Mononuclear cell (primary cell): Measurements from ENCODE around the gene LRRFIP1. TPM values are rescaled to one million over a fixed set of nuclear protein-coding genes. Genes with fewer than 3 reads are reported as not detected.

Experiments used
- H3K27me3 ChIP-seq: 2 replicates; pipeline ENCODE4 v1.6.0; 2011; ENCODE audit warnings: low read length, control low read depth; ENCODE audit not compliant: insufficient read depth
- H3K4me1 ChIP-seq: 2 replicates; pipeline ENCODE4 v1.5.1; 2011; ENCODE audit warnings: mild to moderate bottlenecking, low read length, control low read depth; ENCODE audit not compliant: insufficient read depth
- H3K4me3 ChIP-seq: 2 replicates; pipeline ENCODE4 v1.5.1; 2011; ENCODE audit warnings: mild to moderate bottlenecking, low read length, moderate library complexity
- H3K9me3 ChIP-seq: 2 replicates; pipeline ENCODE4 v1.5.1; 2011; ENCODE audit warnings: low read depth, mild to moderate bottlenecking, control low read depth, low read length
- total RNA-seq: library from RNA; depleted of rRNA; stranded (reverse); fragments of >200 nt; gene quantifications from one replicate; pipeline ENCODE4 v1.2.3, GENCODE V29; 2012

The LRRFIP1 gene
- total RNA-seq, 1 donor, result 128 TPM

DNA sequence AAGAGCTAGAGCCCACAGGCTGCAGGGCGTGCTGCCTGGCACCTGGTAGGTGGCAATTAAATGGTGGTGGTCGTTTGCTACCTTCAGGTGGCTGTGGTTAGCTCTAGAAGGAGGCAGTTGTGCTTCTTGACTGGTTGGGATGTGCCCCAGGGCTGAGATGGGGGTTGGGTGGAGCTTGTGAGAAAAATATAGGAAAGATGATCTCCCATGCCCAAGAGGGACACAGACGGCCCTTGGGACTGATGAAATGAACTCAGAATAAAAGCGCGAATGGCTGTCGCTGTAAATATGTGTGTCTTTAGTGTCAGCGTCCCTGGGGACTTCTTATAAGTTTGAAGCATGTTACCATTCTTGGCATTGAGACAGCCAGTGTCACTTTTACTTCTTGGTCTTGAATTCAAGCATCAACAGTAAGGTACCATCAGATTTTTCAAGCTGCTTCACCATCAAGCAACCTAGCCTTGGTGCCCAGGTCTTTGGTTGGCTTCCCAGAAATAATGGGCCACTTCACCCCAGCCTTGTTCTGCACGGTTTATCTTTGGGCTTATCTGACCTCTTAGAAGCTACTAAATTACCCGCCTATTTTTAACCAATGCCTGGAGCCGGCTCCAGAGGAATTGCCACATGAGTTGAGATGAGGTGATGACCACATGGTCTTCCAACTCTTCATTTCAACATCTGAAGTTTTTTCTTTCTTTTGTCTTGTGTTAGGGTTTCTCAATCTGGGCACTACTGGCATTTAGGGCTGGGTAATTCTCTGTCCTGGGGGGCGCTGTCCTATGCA, 11.9 kb downstream of the LRRFIP1 start:
- Histone ChIP-seq H3K4me3 (no peak overlapping the region), H3K27me3 (peaks cover 1% of the 10 kb centered on the region), H3K9me3 (no peaks in the 10 kb centered on the region), H3K4me1 (peaks cover 5% of the 10 kb centered on the region)

DNA sequence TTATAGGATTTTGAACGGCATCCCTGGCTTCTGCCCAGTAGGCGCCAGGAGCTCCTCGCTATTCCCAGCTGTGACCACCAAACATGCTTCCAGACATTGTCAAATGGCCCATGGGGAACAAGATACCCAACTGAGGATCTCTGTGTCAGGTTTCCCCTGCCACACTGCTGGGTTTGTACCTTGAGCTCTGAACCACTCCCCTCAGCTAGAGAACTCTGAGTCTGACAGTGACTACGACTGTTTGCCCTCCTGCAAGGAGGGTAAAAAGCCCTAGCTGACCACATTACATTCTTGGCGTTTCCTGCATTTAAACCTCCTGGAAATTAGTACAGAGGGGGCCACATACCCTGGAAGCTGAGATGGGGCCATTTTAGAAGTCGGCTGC, 12.4 kb downstream of the LRRFIP1 start:
- Histone ChIP-seq H3K4me3 (no peak overlapping the region), H3K27me3 (no peaks in the 10 kb centered on the region), H3K4me1 (peaks cover 5% of the 10 kb centered on the region), H3K9me3 (no peaks in the 10 kb centered on the region)

DNA sequence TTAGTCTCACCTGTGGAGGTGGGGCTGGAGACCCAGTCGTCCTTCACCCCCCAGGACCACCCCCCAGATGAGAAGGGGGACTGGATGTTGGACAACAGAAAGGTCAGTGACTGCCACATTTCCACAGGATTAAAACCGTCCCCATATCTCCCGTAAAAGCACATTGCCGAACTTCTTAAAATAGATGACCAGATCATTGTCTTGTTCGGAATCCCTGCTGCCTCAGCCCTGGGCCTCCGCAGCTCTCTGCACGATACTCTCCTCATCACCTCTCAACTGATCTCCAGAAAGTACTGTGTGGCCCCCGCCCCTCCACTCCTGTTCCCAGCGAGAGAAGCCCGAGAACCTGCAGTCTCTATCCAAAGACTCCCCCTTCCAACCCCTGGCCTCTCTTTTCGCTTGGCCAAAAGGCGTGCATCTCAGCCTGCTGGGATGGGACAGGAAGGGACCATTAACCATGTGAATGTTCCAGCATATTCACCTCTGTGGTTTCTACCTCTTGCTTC, 13.2 kb downstream of the LRRFIP1 start:
- Histone ChIP-seq H3K27me3 (no peaks in the 10 kb centered on the region), H3K4me3 (no peak overlapping the region), H3K4me1 (peaks cover 5% of the 10 kb centered on the region), H3K9me3 (no peaks in the 10 kb centered on the region)

DNA sequence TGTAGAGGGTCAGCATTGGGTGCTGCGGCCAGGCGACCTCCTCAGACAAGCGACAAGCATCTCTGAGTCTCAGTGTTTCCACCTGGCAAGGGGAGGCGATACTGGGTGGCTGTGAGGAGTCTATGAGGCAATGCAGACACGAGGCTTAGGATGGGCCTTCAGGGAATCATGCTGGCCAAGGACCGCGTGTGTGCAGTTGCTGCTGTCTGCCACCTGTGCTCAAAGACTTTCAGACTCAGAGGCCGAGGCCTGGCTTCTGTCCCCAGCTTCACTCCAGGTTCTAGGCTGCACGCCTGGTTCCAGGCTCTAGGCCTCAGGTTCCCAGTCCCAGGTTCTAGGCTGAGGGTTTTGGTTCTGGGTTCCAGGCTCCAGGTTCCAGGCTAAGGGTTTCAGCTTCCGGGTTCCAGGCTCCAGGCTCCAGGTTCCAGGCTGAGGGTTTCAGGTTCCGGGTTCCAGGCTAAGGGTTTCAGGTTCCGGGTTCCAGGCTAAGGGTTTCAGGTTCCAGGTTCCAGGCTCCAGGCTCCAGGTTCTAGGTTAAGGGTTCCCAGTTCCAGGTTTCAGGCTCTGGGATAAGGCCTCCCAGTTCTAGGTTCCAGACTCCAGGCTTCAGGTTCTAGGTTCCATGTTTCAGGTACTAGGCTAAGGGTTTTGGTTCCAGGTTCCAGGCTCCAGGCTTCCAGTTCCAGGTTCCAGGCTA, 14.8 kb downstream of the LRRFIP1 start:
- Histone ChIP-seq H3K4me3 (no peak overlapping the region), H3K27me3 (no peaks in the 10 kb centered on the region), H3K9me3 (no peaks in the 10 kb centered on the region), H3K4me1 (no peaks in the 10 kb centered on the region)

DNA sequence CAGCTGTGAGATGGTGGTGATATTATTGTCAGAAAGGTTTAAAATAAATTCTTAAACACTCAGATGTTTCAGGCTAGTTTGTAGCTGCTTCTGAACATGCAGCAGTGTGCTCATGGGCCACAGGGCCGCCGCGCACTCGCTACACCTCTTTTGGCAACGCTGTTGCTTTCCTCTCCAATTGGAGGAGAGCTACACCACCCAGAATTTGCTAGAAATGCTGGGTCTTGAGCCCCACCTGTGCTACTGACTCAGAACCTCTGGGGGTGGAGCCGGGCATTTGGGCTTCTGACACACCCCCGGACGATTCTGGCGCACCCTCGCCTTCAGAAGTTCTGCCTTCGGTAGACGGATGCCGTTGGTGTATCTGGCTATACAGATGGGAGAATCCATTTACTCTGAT, 15.7 kb downstream of the LRRFIP1 start:
- Histone ChIP-seq H3K27me3 (no peaks in the 10 kb centered on the region), H3K4me3 (no peak overlapping the region)

DNA sequence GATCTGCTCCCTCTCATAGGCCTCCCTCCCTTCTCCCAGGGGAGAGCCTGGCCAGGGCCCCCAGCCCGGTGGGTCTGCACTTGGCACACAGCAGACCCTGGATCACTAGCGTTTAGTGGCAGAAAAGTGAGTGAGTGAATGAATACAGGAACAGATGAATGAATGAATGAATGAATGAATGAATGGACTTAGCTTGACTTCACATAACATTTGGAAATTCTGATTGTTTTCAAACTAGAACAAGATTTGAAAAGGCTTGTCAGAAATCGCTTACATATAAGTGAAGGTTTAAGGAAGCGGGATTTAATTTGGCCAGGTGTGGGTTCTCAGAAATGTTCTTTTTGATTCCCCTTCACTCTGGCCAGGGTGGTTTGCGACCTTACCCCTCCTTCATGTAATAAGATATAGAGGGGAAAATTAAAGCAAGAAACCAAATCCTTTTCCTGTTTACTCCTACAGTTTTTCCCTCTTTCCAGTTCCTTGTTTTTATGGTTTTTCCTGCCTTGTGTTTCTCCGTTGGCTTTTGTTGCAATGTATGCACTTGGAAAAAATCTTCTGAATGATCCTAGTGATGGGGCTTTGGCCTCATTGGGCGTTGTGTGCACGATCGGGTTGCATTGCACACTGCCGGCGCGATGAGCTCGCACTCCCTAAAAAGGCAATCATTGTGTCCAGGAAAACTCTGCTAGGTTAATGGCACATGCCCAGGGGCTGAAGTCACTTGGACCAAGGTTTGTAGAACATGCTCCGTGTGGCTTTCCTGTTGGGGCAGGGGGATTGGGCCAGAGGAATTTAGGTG, 16.4 kb downstream of the LRRFIP1 start:
- H3K4me3 ChIP-seq, result no peak overlapping the region
- H3K4me1 ChIP-seq, result peaks cover 2% of the 10 kb centered on the region
- no peaks in the 10 kb centered on the region for H3K9me3 ChIP-seq
- no peaks in the 10 kb centered on the region for H3K27me3 ChIP-seq

More for the DNA sequence above, 15.7 kb downstream of the LRRFIP1 start:
- Histone ChIP-seq H3K4me1 (no peaks in the 10 kb centered on the region), H3K9me3 (no peaks in the 10 kb centered on the region)

DNA sequence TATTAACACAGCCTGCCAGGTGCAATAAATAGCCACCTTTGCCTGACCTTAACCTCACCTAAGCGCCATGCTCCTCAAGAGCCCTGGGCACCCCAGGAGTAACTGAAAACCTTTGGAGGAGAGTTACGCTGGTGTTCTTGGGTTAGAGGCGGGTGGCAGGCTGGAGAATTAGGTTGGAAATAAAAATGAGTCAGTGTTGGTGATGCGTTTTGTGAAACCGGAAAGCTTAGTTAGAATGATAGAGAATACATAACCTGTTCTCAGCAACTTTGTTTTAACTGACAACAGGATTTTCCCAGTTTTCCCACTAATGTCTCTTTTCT, 17.0 kb downstream of the LRRFIP1 start:
- peaks cover 4% of the 10 kb centered on the region for H3K4me1 ChIP-seq
- no peak overlapping the region for H3K4me3 ChIP-seq
- H3K9me3 ChIP-seq, result no peaks in the 10 kb centered on the region
- no peaks in the 10 kb centered on the region for H3K27me3 ChIP-seq

DNA sequence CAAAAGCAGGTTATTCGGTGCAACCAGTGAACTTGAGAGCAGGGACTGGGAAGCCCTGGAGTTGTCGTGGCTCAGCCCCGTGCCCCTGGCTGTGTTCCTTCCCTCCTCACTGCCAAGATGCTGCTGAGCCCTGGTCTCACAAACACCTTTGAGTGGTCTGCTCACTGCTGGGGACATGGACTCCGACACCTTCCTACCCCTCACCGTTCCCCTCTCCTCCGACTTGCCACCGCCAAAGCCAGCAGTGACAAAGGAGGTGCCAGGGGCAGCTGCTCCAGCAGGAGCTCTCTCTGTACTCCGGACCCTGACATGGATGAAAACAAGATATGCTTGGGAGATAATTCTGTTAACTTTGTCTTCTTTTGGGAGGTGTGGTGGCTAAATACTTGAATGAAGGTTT, 17.9 kb downstream of the LRRFIP1 start:
- no peaks in the 10 kb centered on the region for H3K9me3 ChIP-seq
- peaks cover 4% of the 10 kb centered on the region for H3K4me1 ChIP-seq
- H3K27me3 ChIP-seq, result no peaks in the 10 kb centered on the region
- H3K4me3 ChIP-seq, result no peak overlapping the region

DNA sequence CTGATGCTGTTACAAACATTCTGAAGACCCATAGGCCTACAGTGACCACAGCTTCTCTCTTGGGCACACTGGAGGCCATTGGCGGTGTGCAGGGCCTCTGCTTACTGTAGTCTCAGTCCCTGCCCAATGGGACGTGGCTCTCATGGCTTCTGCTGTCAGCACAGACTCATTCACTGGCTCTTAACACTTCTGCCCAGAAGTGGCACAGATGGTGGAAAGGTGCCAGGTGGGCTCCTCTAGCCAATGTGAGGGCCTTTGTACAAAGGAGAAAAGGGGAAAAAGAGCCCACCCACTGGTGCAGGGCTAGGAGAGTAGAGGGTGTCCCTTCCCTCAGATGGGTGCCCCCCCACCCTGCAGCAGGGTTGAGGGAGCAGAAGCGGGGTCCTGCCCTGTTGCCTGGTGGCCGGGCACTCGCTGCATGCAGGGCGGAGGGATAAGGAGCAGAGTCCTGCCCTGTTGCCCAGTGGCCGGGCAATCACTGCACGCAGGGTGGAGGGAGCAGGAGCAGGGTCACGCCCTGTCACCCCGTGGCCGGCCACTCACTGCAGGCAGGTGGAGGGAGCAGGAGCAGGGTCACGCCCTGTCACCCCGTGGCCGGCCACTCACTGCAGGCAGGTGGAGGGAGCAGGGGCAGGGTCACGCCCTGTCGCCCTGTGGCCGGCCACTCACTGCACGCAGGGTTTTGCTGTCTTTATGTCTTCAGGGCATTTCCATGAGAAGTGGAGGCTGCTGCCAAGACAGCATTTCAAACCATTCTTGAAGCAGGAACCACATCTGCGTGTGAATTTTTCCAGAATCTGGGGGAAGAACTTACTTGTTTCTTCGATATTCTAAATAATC, 20.0 kb downstream of the LRRFIP1 start:
- H3K4me1 ChIP-seq, result peaks cover 4% of the 10 kb centered on the region
- no peaks in the 10 kb centered on the region for H3K27me3 ChIP-seq
- H3K9me3 ChIP-seq, result no peaks in the 10 kb centered on the region
- H3K4me3 ChIP-seq, result no peak overlapping the region

DNA sequence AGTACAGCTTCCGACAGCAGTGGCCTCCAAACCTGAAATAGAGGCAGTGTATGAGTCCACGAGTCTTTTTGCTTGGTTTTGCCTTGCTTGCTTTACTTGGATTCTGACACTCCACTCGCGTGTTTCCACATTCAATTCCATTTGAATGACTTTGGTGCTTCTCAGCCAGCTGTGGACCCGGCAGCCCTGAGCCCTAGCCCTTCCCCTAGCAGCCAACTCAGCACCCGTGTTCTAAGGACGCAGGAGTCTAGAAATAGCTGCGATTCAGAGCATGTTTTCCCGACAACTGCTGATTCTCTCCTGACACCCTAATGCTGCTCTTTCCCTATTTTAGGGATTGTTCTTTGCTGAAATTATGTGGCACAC, 20.6 kb downstream of the LRRFIP1 start:
- H3K4me1 ChIP-seq, result peaks cover 4% of the 10 kb centered on the region
- H3K4me3 ChIP-seq, result no peak overlapping the region
- H3K9me3 ChIP-seq, result no peaks in the 10 kb centered on the region

DNA sequence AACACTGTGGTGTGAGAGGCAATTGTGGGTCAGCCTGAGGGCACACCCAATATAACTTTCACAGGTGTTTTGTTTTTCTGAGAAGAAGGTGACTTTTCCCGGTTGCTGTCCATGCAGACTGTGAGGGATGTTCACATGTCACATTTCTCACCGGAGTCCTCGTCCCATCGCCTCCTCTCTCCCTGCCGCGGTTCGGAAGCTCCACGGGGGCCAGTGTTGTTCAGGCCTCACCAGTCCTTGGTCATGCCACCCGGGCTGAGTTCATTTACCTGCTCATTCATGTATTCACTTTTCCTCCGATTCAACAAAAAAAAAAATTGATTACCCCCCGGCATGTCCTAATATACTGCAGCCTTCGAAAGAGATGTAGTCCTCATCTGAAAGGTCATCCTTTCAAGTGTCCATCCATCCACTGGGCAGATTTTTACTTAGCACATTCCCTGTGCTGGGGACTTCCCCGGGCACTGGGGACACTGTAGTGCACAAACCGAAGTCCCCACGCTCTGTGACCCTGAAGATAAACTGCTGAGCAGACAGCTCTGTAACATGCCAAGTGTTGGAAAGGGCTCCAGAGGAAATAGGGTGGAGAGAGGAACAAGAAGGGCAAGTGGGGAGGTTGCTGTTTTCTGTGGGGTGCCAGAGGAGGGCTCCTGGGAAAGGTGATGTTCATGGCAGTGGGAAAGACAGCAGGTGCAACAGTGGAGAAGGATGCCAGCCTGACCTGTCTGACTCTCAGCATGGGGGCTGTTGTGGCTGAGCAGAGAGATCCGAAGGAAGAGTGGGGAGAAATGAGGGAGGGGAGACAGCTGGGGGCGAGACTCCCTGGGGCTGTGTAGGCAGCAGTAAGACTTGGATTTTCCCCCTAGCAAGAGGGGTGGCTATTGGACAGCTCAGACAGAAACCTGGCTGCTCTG, 22.4 kb downstream of the LRRFIP1 start:
- peaks cover 4% of the 10 kb centered on the region for H3K4me1 ChIP-seq
- no peaks in the 10 kb centered on the region for H3K9me3 ChIP-seq
- H3K4me3 ChIP-seq, result no peak overlapping the region
- no peaks in the 10 kb centered on the region for H3K27me3 ChIP-seq

More for the DNA sequence above, 20.6 kb downstream of the LRRFIP1 start:
- H3K27me3 ChIP-seq, result no peaks in the 10 kb centered on the region

DNA sequence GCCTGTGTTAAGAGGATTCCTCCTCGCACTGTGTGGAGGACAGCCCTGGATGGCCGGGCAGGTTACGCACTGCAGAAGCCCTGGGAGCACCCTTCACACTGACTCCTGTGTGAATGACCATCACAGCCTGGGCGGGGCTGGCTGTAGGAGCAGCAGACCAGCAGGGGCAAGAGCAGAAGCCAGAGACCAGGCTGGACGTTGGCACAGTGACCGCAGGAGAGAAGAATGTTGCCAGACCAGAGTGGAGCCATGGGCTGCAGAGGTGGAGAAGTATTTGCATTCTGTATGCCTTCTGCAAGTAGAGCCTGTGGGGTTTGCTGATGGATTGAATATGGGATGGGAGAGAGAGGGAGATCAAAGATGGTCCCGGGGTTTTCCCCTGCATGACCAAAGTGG, 23.1 kb downstream of the LRRFIP1 start:
- Histone ChIP-seq H3K27me3 (no peaks in the 10 kb centered on the region), H3K9me3 (no peaks in the 10 kb centered on the region), H3K4me1 (peaks cover 4% of the 10 kb centered on the region), H3K4me3 (no peak overlapping the region)

DNA sequence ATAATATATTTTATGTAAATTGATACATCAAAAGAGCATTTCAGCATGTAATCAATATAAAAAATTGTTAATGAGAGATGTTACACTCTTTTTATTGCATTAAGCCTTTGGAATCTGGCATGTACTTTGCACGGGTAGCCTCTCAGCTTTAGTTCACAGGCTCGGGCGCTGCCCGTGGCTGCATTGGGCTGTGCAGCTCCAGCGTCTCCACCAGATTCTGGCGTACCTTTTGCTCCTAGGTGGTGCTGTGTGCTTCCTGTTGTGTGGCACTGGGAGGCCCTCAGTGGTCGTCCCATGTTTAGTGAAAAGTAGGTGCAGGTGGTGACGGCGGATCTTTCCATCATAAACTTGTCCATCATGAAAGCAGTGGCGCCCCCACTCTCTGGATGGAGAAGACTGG, 24.4 kb downstream of the LRRFIP1 start:
- no peak overlapping the region for H3K4me3 ChIP-seq
- peaks cover 4% of the 10 kb centered on the region for H3K4me1 ChIP-seq
- H3K27me3 ChIP-seq, result no peaks in the 10 kb centered on the region
- no peaks in the 10 kb centered on the region for H3K9me3 ChIP-seq

DNA sequence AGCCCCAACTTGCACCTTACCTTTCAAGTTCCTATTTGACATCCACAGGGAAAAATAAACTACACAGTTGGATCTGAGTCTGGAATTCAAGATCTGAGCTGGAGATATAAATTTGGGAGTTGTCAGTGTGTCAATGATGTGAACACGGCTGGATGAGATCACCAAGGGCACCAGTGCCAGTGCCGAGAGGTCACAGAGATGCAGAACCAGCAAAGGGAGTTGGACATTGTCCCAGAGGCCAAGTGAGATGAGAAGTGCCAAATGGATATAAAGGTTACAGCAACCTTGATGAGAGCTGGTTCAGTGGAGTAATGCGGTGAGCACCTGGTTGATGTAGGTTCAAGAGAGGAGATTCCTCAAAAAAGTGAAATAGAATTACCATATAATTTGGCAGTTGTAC, 24.8 kb downstream of the LRRFIP1 start:
- no peaks in the 10 kb centered on the region for H3K9me3 ChIP-seq
- peaks cover 4% of the 10 kb centered on the region for H3K4me1 ChIP-seq
- H3K4me3 ChIP-seq, result no peak overlapping the region
- no peaks in the 10 kb centered on the region for H3K27me3 ChIP-seq
